Measurements from ENCODE around the gene MCM9.

- TF ChIP-seq CTCF (IDR thresholded peaks at IDR 0.05) = no peak
- TF ChIP-seq POLR2A (IDR thresholded peaks at IDR 0.05) = no peak
These were observed 20.4 kb downstream of the MCM9 start for GRCh38 chr6:118914598-118914997.

Data from Peyer's patch (tissue), 4 donors.